SK-N-SH (cell line): ENCODE results near the gene CCDC40. TPM values are rescaled to one million over a fixed set of nuclear protein-coding genes. Genes with fewer than 3 reads are reported as not detected.

ENCODE experiments used
- CTCF ChIA-PET: fragments of 300-600, 350-600 bp; formaldehyde crosslinking; extraction: SDS; loops from one replicate; lab custom pipeline; 2021; lab: Yijun Ruan, JAX
- POLR2A ChIA-PET: fragments of 350-600 bp; sonication (Branson Sonifier 250); formaldehyde crosslinking; extraction: SDS; loops from one replicate; lab custom pipeline; 2020; ENCODE audit warnings: antibody characterized with exemption, inconsistent platforms; lab: Yijun Ruan, JAX
- DNase-seq: peaks from one replicate; pipeline ENCODE4 v3.0.0; 2012
- H2AFZ ChIP-seq: fragments of 200-600 bp; sonication (generic); 2 replicates; pipeline ENCODE4 v1.8.1; 2016; ENCODE audit warnings: antibody characterized with exemption, mild to moderate bottlenecking, low read depth
- H3F3A ChIP-seq: fragments of 200-600 bp; sonication (generic); replicated peaks from 2 replicates; pipeline ENCODE3; 2016; ENCODE audit warnings: antibody characterized with exemption, mild to moderate bottlenecking; ENCODE audit not compliant: insufficient read depth
- H3K27ac ChIP-seq, 2 experiments: fragments of 200-500 bp in 1 of 2; fragments of 200-600 bp in 1 of 2; sonication (Bioruptor generic) in 1 of 2; sonication (generic), shearing (Covaris generic) in 1 of 2; 2 replicates each; pipeline versions ENCODE4 v1.5.1 to v1.6.1; 2014 to 2016; ENCODE audit warnings: low read depth in 2 of 2, inconsistent platforms in 1 of 2, low read length in 1 of 2, mild to moderate bottlenecking in 1 of 2, mixed read lengths in 1 of 2
- H3K27me3 ChIP-seq: fragments of 200-600 bp; sonication (generic), shearing (Covaris generic); 2 replicates; pipeline ENCODE4 v1.6.1; 2016; ENCODE audit warnings: mixed run types; ENCODE audit not compliant: insufficient read depth
- H3K36me3 ChIP-seq, 2 experiments: fragments of 200-500 bp in 1 of 2; fragments of 200-600 bp in 1 of 2; sonication (Bioruptor generic) in 1 of 2; sonication (generic) in 1 of 2; replicated peaks in 1 of 2; 2 replicates each; pipeline versions ENCODE3 to v1.5.1; 2014 to 2016; ENCODE audit warnings: low read length in 1 of 2, mild to moderate bottlenecking in 1 of 2; ENCODE audit not compliant: insufficient read depth in 2 of 2, control insufficient read depth in 1 of 2
- H3K4me1 ChIP-seq, 2 experiments: fragments of 200-500 bp in 1 of 2; fragments of 200-600 bp in 1 of 2; sonication (Bioruptor generic) in 1 of 2; sonication (generic), shearing (Covaris generic) in 1 of 2; 2 replicates each; pipeline versions ENCODE4 v1.5.1 to v1.6.1; 2014 to 2016; ENCODE audit warnings: low read depth in 1 of 2, low read length in 1 of 2, mixed run types in 1 of 2; ENCODE audit not compliant: insufficient read depth in 2 of 2, control insufficient read depth in 1 of 2
- H3K4me2 ChIP-seq: fragments of 200-600 bp; sonication (generic), shearing (Covaris generic); 2 replicates; pipeline ENCODE4 v1.6.1; 2017; ENCODE audit warnings: mixed run types
- H3K4me3 ChIP-seq, 2 experiments: fragments of 200-500 bp in 1 of 2; fragments of 200-600 bp in 1 of 2; sonication (Bioruptor generic) in 1 of 2; sonication (generic), shearing (Covaris generic) in 1 of 2; 2 replicates each; pipeline versions ENCODE4 v1.5.1 to v1.8.1; 2014 to 2016; ENCODE audit warnings: low read depth in 2 of 2, inconsistent platforms in 1 of 2, low read length in 1 of 2, mild to moderate bottlenecking in 1 of 2, mixed read lengths in 1 of 2, moderate library complexity in 1 of 2
- H3K79me2 ChIP-seq: fragments of 200-600 bp; sonication (generic); 2 replicates; pipeline ENCODE4 v1.8.1; 2017; ENCODE audit warnings: mild to moderate bottlenecking; ENCODE audit not compliant: insufficient read depth
- H3K9ac ChIP-seq: fragments of 200-600 bp; sonication (generic); 2 replicates; pipeline ENCODE4 v1.6.1; 2017; ENCODE audit warnings: mixed run types
- H3K9me2 ChIP-seq: fragments of 200-600 bp; sonication (generic); 2 replicates; pipeline ENCODE4 v1.6.1; 2017; ENCODE audit warnings: mixed run types
- H3K9me3 ChIP-seq: fragments of 200-600 bp; sonication (generic); 2 replicates; pipeline ENCODE4 v1.6.1; 2017; ENCODE audit warnings: mixed run types, mild to moderate bottlenecking, moderate library complexity
- H4K20me1 ChIP-seq: fragments of 200-600 bp; sonication (generic); 2 replicates; pipeline ENCODE4 v1.6.1; 2017; ENCODE audit warnings: mild to moderate bottlenecking, mixed run types; ENCODE audit not compliant: insufficient read depth
- CHD2 ChIP-seq: fragments of 150-350 bp; IDR thresholded peaks from 2 replicates; pipeline ENCODE4 v1.6.1; 2018; ENCODE audit warnings: low read length; ENCODE audit not compliant: partially characterized antibody
- ELF1 ChIP-seq: IDR thresholded peaks from 2 replicates; pipeline ENCODE4 v1.4.0; 2012
- EP300 ChIP-seq, 2 experiments: IDR thresholded peaks; 2 replicates each; pipeline versions ENCODE4 v1.4.0 to v1.6.1; 2012; ENCODE audit warnings: borderline replicate concordance in 1 of 2, low read depth in 1 of 2, low read length in 1 of 2
- FOXJ3 ChIP-seq: sonication (generic); formaldehyde crosslinking; IDR thresholded peaks from 2 replicates; pipeline ENCODE4 v1.5.1; 2020; ENCODE audit warnings: mild to moderate bottlenecking, missing genetic modification reagents
- GABPA ChIP-seq: IDR thresholded peaks from 2 replicates; pipeline ENCODE4 v1.4.0; 2012; ENCODE audit warnings: low read depth, mild to moderate bottlenecking
- GATA2 ChIP-seq: sonication (generic); formaldehyde crosslinking; IDR thresholded peaks from 2 replicates; pipeline ENCODE4 v1.5.0; 2020; ENCODE audit warnings: mild to moderate bottlenecking, missing genetic modification reagents
- JUND ChIP-seq: IDR thresholded peaks from 2 replicates; pipeline ENCODE4 v1.4.0; 2012
- MAX ChIP-seq: IDR thresholded peaks from 2 replicates; pipeline ENCODE4 v1.4.0; 2012; ENCODE audit warnings: low read depth
- MEF2A ChIP-seq: IDR thresholded peaks from 2 replicates; pipeline ENCODE4 v1.4.0; 2012; ENCODE audit warnings: low read depth, borderline replicate concordance
- MXI1 ChIP-seq: IDR thresholded peaks from 2 replicates; pipeline ENCODE4 v1.6.1; 2012; ENCODE audit warnings: mild to moderate bottlenecking, low read depth, low read length, improper control_type of control experiment
- NFIC ChIP-seq: IDR thresholded peaks from 2 replicates; pipeline ENCODE4 v1.4.0; 2012; ENCODE audit warnings: borderline replicate concordance
- PBX3 ChIP-seq: IDR thresholded peaks from 2 replicates; pipeline ENCODE4; 2012
- RCOR1 ChIP-seq: fragments of 150-350 bp; IDR thresholded peaks from 2 replicates; pipeline ENCODE4 v1.6.1; 2017; ENCODE audit warnings: antibody characterized with exemption, low read length
- REST ChIP-seq: IDR thresholded peaks from 2 replicates; pipeline ENCODE4 v1.6.1; 2012; ENCODE audit warnings: mild to moderate bottlenecking, low read depth, low read length, moderate library complexity
- RFX5 ChIP-seq: IDR thresholded peaks from 2 replicates; pipeline ENCODE4 v1.6.1; 2012; ENCODE audit warnings: mild to moderate bottlenecking, improper control_type of control experiment, low read length
- RXRA ChIP-seq: IDR thresholded peaks from 2 replicates; pipeline ENCODE4 v1.4.0; 2012; ENCODE audit warnings: low read depth, mild to moderate bottlenecking, borderline replicate concordance
- SMC3 ChIP-seq: IDR thresholded peaks from 2 replicates; pipeline ENCODE4 v1.6.1; 2012; ENCODE audit warnings: low read depth, low read length, improper control_type of control experiment
- TAF1 ChIP-seq: IDR thresholded peaks from 2 replicates; pipeline ENCODE4 v1.6.1; 2012; ENCODE audit warnings: low read depth, mild to moderate bottlenecking, low read length, moderate library complexity, borderline replicate concordance
- TCF12 ChIP-seq: IDR thresholded peaks from 2 replicates; pipeline ENCODE4 v1.4.0; 2012
- TEAD4 ChIP-seq: IDR thresholded peaks from 2 replicates; pipeline ENCODE4 v1.4.0; 2012; ENCODE audit warnings: mild to moderate bottlenecking, borderline replicate concordance; ENCODE audit not compliant: insufficient read depth
- YY1 ChIP-seq: IDR thresholded peaks from 2 replicates; pipeline ENCODE4 v1.4.0; 2012; ENCODE audit warnings: low read depth, mild to moderate bottlenecking
- WGBS: methylation state at CpG from one replicate; pipeline ENCODE4 v1.1.6; 2017; ENCODE audit warnings: low lambda C conversion rate; 5-methylcytosine and 5-hydroxymethylcytosine counted together
- polyA plus RNA-seq, 3 experiments: library from polyadenylated mRNA; depleted of rRNA; stranded (reverse); fragments of >200 nt; gene quantifications; 2 replicates each; pipeline ENCODE4 v1.2.3, GENCODE V29; 2012
- TF ChIP-seq, protein P1 (sequence below): IDR thresholded peaks from 2 replicates; pipeline ENCODE4 v1.4.0; 2012; ENCODE audit warnings: low read depth, borderline replicate concordance
- TF ChIP-seq, protein P2 (sequence below): fragments of 150-350 bp; IDR thresholded peaks from 2 replicates; pipeline ENCODE4 v1.6.1; 2017; ENCODE audit warnings: antibody characterized with exemption, low read length, low read depth, borderline replicate concordance

Gene CCDC40
- polyA plus RNA-seq, 1 of the 3 experiments (the other 2 are of a cell fraction), result 17.3 TPM

- 95% methylated on average over 9 of the region's 9 CpGs for WGBS
- Histone ChIP-seq H4K20me1 (no peaks in the 10 kb centered on the region), H3K4me1 (no peaks in the 10 kb centered on the region), H3K4me3 (no peak overlapping the region), H3K36me3 (peaks cover 0 to 5% of the 10 kb centered on the region in 2 experiments), H2AFZ (no peak overlapping the region), H3K9ac (no peak overlapping the region), H3K9me3 (no peaks in the 10 kb centered on the region), H3K27me3 (no peaks in the 10 kb centered on the region), H3K79me2 (no peaks in the 10 kb centered on the region), H3F3A (no peaks in the 10 kb centered on the region), H3K4me2 (no peak overlapping the region), H3K9me2 (no peaks in the 10 kb centered on the region), H3K27ac (no peak overlapping the region)
- DNase-seq, result no peak
- TF ChIP-seq YY1 (no peak), JUND (no peak), TCF12 (no peak), MAX (no peak), MEF2A (no peak), NFIC (no peak), RFX5 (no peak), TAF1 (no peak), FOXJ3 (CRISPR knock-in tag) (no peak), GABPA (no peak), TEAD4 (no peak), RXRA (no peak), MXI1 (no peak), ELF1 (no peak), SMC3 (no peak)
- TF ChIP-seq, protein P1, sequence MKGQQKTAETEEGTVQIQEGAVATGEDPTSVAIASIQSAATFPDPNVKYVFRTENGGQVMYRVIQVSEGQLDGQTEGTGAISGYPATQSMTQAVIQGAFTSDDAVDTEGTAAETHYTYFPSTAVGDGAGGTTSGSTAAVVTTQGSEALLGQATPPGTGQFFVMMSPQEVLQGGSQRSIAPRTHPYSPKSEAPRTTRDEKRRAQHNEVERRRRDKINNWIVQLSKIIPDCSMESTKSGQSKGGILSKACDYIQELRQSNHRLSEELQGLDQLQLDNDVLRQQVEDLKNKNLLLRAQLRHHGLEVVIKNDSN, result no peak
- TF ChIP-seq, protein P2, sequence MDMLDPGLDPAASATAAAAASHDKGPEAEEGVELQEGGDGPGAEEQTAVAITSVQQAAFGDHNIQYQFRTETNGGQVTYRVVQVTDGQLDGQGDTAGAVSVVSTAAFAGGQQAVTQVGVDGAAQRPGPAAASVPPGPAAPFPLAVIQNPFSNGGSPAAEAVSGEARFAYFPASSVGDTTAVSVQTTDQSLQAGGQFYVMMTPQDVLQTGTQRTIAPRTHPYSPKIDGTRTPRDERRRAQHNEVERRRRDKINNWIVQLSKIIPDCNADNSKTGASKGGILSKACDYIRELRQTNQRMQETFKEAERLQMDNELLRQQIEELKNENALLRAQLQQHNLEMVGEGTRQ, result no peak
- POLR2A ChIA-PET, result interaction anchor here (0.9 to 1.1 kb wide), 2 partner anchors 18 to 26 kb away, joined by 3 to 5 read pairs; partner anchors contain the start of gene GAA
- CTCF ChIA-PET, result interaction anchor here (1.3 to 5.8 kb wide), 2 partner anchors 19 to 106 kb away, joined by 3 to 37 read pairs; partner anchors contain the start of gene GAA
Observed at GRCh38 chr17:80119839-80120238, 83.4 kb downstream of the CCDC40 start.

GRCh38 chr17:80122026-80122575 lies 85.7 kb downstream of the CCDC40 start:
- DNase-seq, result no peak
- Histone ChIP-seq H3K27ac (no peak overlapping the region), H3K36me3 (peaks cover 0 to 4% of the 10 kb centered on the region in 2 experiments), H3K79me2 (no peaks in the 10 kb centered on the region), H4K20me1 (no peaks in the 10 kb centered on the region), H3K4me1 (no peaks in the 10 kb centered on the region), H3K4me2 (no peak overlapping the region), H3K4me3 (no peak overlapping the region), H3F3A (no peaks in the 10 kb centered on the region), H2AFZ (no peak overlapping the region), H3K9me2 (no peaks in the 10 kb centered on the region), H3K9me3 (no peaks in the 10 kb centered on the region), H3K27me3 (no peaks in the 10 kb centered on the region), H3K9ac (no peak overlapping the region)
- CTCF ChIA-PET, result no interaction called here
- POLR2A ChIA-PET, result no interaction called here
- WGBS, result 90% methylated on average over 16 of the region's 17 CpGs
- TF ChIP-seq EP300 (IDR thresholded peaks at IDR 0.05; ENCODE audit: borderline replicate concordance in 1 of 2, low read depth in 1 of 2, low read length in 1 of 2) (no peak), PBX3 (no peak), JUND (no peak), FOXJ3 (CRISPR knock-in tag) (no peak), GATA2 (no peak), CHD2 (no peak), RCOR1 (no peak), RFX5 (no peak), REST (no peak), TEAD4 (no peak)
